ENCODE results near the gene FLT3LG. TPM values are rescaled to one million over a fixed set of nuclear protein-coding genes. Genes with fewer than 3 reads are reported as not detected.

FLT3LG gene
- total and polyA plus RNA-seq, 5 donors = 4.4 to 6.8 (median 5.3) TPM

GRCh38 chr19:49475995-49476880 is 2.2 kb downstream of the FLT3LG start:
- peak; percentile 68 to 85 (median 84) for DNase-seq
- Histone ChIP-seq H3K27me3 (ENCODE audit: control insufficient read depth, insufficient read depth) (no peaks in the 10 kb centered on the region), H3K27ac (ENCODE audit: low read length) (no peak overlapping the region), H3K9me3 (ENCODE audit: control insufficient read depth, low read length) (no peaks in the 10 kb centered on the region), H3K4me1 (ENCODE audit: control insufficient read depth, insufficient read depth, low read length) (no peaks in the 10 kb centered on the region), H3K4me3 (ENCODE audit: low read length) (no peak overlapping the region)
- 49% methylated on average over 27 of the region's 27 CpGs for WGBS
- ATAC-seq = peak; percentile 39 to 41
- intact Hi-C loops (cut with DNase I) = loop anchor here in 2 of 4 donors (2.0 kb wide), 1 partner anchor 71 kb away; no protein-coding TSS in a partner anchor

DNA sequence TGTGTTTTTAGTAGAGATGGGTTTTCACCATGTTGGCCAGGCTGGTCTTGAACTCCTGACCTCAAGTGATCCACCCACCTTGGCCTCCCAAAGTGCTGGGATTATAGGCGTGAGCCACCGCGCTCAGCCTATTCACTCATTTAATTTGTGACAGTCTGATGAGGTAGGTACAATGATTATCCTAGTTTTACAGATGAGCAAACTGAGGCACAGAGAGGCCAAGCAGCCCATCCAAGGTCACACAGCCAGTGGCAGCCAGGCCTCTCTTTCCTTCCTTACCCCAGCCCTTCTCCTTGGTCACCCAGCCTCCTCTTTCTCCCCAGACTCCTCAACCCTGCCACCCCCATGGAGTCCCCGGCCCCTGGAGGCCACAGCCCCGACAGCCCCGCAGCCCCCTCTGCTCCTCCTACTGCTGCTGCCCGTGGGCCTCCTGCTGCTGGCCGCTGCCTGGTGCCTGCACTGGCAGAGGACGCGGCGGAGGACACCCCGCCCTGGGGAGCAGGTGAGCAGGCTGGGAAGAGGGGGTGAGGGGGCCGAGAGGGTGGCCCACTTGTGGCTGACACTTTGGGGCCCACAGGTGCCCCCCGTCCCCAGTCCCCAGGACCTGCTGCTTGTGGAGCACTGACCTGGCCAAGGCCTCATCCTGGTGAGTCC is 6.1 kb downstream of the FLT3LG start:
- WGBS = 95% methylated on average over 14 of the region's 14 CpGs
- no peak for ATAC-seq
- no peak for DNase-seq
- H3K9me3 ChIP-seq (ENCODE audit: control insufficient read depth, low read length) = no peaks in the 10 kb centered on the region
- H3K4me3 ChIP-seq (ENCODE audit: low read length) = no peak overlapping the region
- H3K27ac ChIP-seq (ENCODE audit: low read length) = no peak overlapping the region
- no peaks in the 10 kb centered on the region for H3K27me3 ChIP-seq (ENCODE audit: control insufficient read depth, insufficient read depth)
- no peaks in the 10 kb centered on the region for H3K4me1 ChIP-seq (ENCODE audit: control insufficient read depth, insufficient read depth, low read length)
- intact Hi-C loops (cut with DNase I) = no loop called here

DNA sequence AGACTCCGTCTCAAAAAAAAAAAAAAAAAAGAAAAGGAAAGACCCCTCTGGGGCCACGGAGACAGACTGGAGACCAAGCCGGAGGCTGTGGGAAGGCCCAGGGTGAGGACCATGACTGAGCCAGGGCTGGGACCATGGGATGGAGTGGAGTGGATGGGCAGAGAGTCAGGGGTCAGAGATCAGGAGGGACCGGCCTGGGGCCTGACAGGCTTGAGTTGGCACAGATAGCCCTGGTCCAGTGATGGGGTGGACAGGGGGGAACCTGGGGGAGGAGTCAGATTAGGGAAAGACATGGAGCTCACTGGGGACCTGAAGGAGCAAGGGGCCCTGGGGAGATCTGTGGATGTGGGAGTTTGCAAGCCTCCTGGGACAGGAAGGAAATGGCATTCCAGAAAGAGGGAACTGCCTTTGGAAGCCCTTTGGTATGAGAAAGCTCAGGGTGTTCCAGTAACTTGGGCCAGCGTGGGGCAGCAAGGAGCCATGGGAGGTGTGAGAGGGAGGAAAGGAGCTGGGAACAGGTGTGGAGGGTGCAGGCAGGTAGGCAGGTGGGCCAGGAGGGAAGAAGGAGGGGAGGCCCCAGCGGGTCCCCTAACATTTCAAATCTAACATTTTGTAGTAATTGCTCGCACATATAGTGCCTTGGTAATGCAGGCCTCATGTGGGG is 7.1 kb downstream of the FLT3LG start:
- no peak for DNase-seq
- 84% methylated on average over 7 of the region's 7 CpGs for WGBS
- no peak for ATAC-seq
- no peaks in the 10 kb centered on the region for H3K9me3 ChIP-seq (ENCODE audit: control insufficient read depth, low read length)
- intact Hi-C loops (cut with DNase I) = no loop called here
- no peaks in the 10 kb centered on the region for H3K4me1 ChIP-seq (ENCODE audit: control insufficient read depth, insufficient read depth, low read length)
- H3K4me3 ChIP-seq (ENCODE audit: low read length) = no peak overlapping the region
- no peaks in the 10 kb centered on the region for H3K27me3 ChIP-seq (ENCODE audit: control insufficient read depth, insufficient read depth)
- no peak overlapping the region for H3K27ac ChIP-seq (ENCODE audit: low read length)

DNA sequence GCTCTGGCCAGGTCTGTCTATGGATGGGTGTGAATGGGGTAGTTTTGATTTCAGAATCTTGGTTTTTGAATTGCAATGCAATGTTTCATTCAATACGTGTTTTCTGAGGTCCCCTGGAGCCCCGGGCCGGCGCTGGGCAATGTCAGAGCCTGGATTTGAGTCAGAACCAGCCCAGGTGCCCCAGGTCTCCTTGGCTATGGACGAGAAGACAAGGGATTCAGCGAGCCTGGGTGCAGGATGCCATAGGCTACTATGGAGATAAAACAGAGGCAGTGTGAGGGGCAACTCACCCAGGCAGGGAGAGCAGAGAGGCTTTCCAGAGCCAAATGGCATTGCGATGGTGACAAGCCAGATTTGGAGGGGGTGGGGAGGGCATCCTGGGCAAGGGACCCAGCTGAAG is 12.2 kb downstream of the FLT3LG start:
- no peak for ATAC-seq
- no peaks in the 10 kb centered on the region for H3K9me3 ChIP-seq (ENCODE audit: control insufficient read depth, low read length)
- intact Hi-C loops (cut with DNase I) = no loop called here
- DNase-seq = no peak
- H3K4me3 ChIP-seq (ENCODE audit: low read length) = no peak overlapping the region
- H3K27ac ChIP-seq (ENCODE audit: low read length) = no peak overlapping the region
- H3K27me3 ChIP-seq (ENCODE audit: control insufficient read depth, insufficient read depth) = no peaks in the 10 kb centered on the region
- H3K4me1 ChIP-seq (ENCODE audit: control insufficient read depth, insufficient read depth, low read length) = peaks cover 6% of the 10 kb centered on the region
- WGBS = 93% methylated on average over 7 of the region's 7 CpGs

GRCh38 chr19:49486710-49487276 is 12.8 kb downstream of the FLT3LG start:
- DNase-seq (no peak), ATAC-seq (no peak)
- intact Hi-C loops (cut with DNase I) = no loop called here
- H3K4me1 ChIP-seq (ENCODE audit: control insufficient read depth, insufficient read depth, low read length) = peaks cover 6% of the 10 kb centered on the region
- H3K27me3 ChIP-seq (ENCODE audit: control insufficient read depth, insufficient read depth) = no peaks in the 10 kb centered on the region
- 65% methylated on average over 23 of the region's 23 CpGs for WGBS
- H3K4me3 ChIP-seq (ENCODE audit: low read length) = no peak overlapping the region
- no peaks in the 10 kb centered on the region for H3K9me3 ChIP-seq (ENCODE audit: control insufficient read depth, low read length)
- peak overlapping the region; percentile 72 for H3K27ac ChIP-seq (ENCODE audit: low read length)

GRCh38 chr19:49487277-49488045 is 13.4 kb downstream of the FLT3LG start, which contains the start of gene RPL13A:
RPL13A (plus strand) TSS chr19:49487608; CDS start chr19:49487630, 22 bp downstream.
- peak; percentile 95 to 98 for ATAC-seq
- peak; percentile 100 for DNase-seq
- Histone ChIP-seq H3K27ac (ENCODE audit: low read length) (peak within 1 kb of the TSS; percentile 82), H3K27me3 (ENCODE audit: control insufficient read depth, insufficient read depth) (no peaks in the 10 kb centered on the region), H3K4me1 (ENCODE audit: control insufficient read depth, insufficient read depth, low read length) (peaks cover 6% of the 10 kb centered on the region), H3K9me3 (ENCODE audit: control insufficient read depth, low read length) (no peaks in the 10 kb centered on the region), H3K4me3 (ENCODE audit: low read length) (peak within 1 kb of the TSS; percentile 88)
- under 1% methylated on average over 57 of the region's 57 CpGs for WGBS
- intact Hi-C loops (cut with DNase I) = no loop called here

GRCh38 chr19:49488046-49488862 is 14.2 kb downstream of the FLT3LG start:
- peak overlapping the region; percentile 88 for H3K4me3 ChIP-seq (ENCODE audit: low read length)
- DNase-seq = no peak
- ATAC-seq = no peak
- H3K9me3 ChIP-seq (ENCODE audit: control insufficient read depth, low read length) = no peaks in the 10 kb centered on the region
- intact Hi-C loops (cut with DNase I) = no loop called here
- 2% methylated on average over 26 of the region's 26 CpGs for WGBS
- H3K27me3 ChIP-seq (ENCODE audit: control insufficient read depth, insufficient read depth) = no peaks in the 10 kb centered on the region
- peaks cover 6% of the 10 kb centered on the region for H3K4me1 ChIP-seq (ENCODE audit: control insufficient read depth, insufficient read depth, low read length)
- H3K27ac ChIP-seq (ENCODE audit: low read length) = peak overlapping the region; percentile 82

- Histone ChIP-seq H3K4me3 (ENCODE audit: low read length) (peak overlapping the region; percentile 88), H3K27ac (ENCODE audit: low read length) (peak overlapping the region; percentile 37), H3K27me3 (ENCODE audit: control insufficient read depth, insufficient read depth) (no peaks in the 10 kb centered on the region), H3K9me3 (ENCODE audit: control insufficient read depth, low read length) (no peaks in the 10 kb centered on the region), H3K4me1 (ENCODE audit: control insufficient read depth, insufficient read depth, low read length) (peaks cover 6% of the 10 kb centered on the region)
- ATAC-seq = no peak
- intact Hi-C loops (cut with DNase I) = no loop called here
- 24% methylated on average over 15 of the region's 15 CpGs for WGBS
- DNase-seq = no peak
These were observed 15.0 kb downstream of the FLT3LG start for GRCh38 chr19:49488863-49489537.

DNA sequence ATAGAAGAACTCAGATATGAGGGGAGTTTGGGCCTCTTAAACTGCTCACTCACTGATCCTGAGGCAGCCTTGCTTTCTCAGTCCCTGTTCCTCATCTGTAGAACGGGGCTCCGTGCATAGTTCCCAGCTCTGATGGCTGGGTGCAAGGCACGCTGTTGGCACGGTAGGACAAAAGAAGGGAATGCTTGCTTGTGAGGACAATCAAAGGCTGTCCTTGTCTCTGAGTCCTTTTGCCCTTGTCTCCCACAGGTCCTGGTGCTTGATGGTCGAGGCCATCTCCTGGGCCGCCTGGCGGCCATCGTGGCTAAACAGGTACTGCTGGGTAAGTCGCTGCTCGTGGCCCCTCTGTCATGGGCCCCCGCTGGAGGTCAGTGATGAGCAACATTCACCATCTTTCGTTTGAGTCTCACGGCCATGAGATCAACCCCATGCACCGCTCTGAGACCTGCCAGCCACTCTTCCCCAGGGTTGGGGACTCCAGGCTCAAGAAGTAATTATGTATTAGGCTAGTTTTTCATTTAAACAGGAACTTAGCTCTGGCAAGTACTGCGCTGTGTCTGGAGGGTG is 15.7 kb downstream of the FLT3LG start:
- ATAC-seq = no peak
- H3K9me3 ChIP-seq (ENCODE audit: control insufficient read depth, low read length) = no peaks in the 10 kb centered on the region
- intact Hi-C loops (cut with DNase I) = no loop called here
- H3K27ac ChIP-seq (ENCODE audit: low read length) = peak overlapping the region; percentile 12
- no peaks in the 10 kb centered on the region for H3K27me3 ChIP-seq (ENCODE audit: control insufficient read depth, insufficient read depth)
- 62% methylated on average over 15 of the region's 15 CpGs for WGBS
- no peak for DNase-seq
- peak overlapping the region; percentile 88 for H3K4me3 ChIP-seq (ENCODE audit: low read length)
- peaks cover 6% of the 10 kb centered on the region for H3K4me1 ChIP-seq (ENCODE audit: control insufficient read depth, insufficient read depth, low read length)

Measured in right cardiac atrium (tissue), 5 donors.